CD4-positive, alpha-beta T cell treated with Interferon alpha-2 for 1 hour (primary cell): ENCODE measurements around the gene TOMM7.
A peak's percentile ranks its signal among the peaks of the same experiment; 100 is the strongest.
"Not testable (repeated sequence)": the region's sequence is repeated elsewhere in the genome, so short reads cannot be mapped to it uniquely, and the experiment has no call there.

Experiments
- DNase-seq, 2 donors: peaks; one replicate each; pipeline ENCODE4 v3.0.0-alpha.2; 2020 to 2022

TOMM7 gene

GRCh38 chr7:22853138-22853537 is 30.5 kb upstream of the TOMM7 start:
- no peak for DNase-seq

GRCh38 chr7:22851145-22851544 is 28.5 kb upstream of the TOMM7 start:
- no peak for DNase-seq

- DNase-seq: not testable (repeated sequence)
These were observed 27.7 kb upstream of the TOMM7 start for GRCh38 chr7:22850394-22850793.

- DNase-seq: no peak
These were observed 27.0 kb upstream of the TOMM7 start for GRCh38 chr7:22849662-22850061.

- no peak for DNase-seq
These were observed 26.5 kb upstream of the TOMM7 start for GRCh38 chr7:22849172-22849571.

GRCh38 chr7:22846961-22847360 is 24.3 kb upstream of the TOMM7 start:
- no peak for DNase-seq

GRCh38 chr7:22845221-22845834 is 22.7 kb upstream of the TOMM7 start:
- DNase-seq: no peak

- no peak for DNase-seq
These were observed 21.1 kb upstream of the TOMM7 start for GRCh38 chr7:22843681-22844309.

- no peak for DNase-seq
These were observed 20.3 kb upstream of the TOMM7 start for GRCh38 chr7:22842973-22843372.

GRCh38 chr7:22842383-22842941 is 19.8 kb upstream of the TOMM7 start:
- no peak for DNase-seq

- DNase-seq: no peak
These were observed 19.3 kb upstream of the TOMM7 start for GRCh38 chr7:22841954-22842353.

- no peak for DNase-seq
These were observed 14.7 kb upstream of the TOMM7 start for GRCh38 chr7:22837308-22837707.

GRCh38 chr7:22836506-22836905 is 13.9 kb upstream of the TOMM7 start:
- DNase-seq: not testable (repeated sequence)

- DNase-seq: no peak
These were observed 11.3 kb upstream of the TOMM7 start for GRCh38 chr7:22833957-22834356.

GRCh38 chr7:22833113-22833855 is 10.6 kb upstream of the TOMM7 start:
- DNase-seq: no peak

GRCh38 chr7:22832401-22832800 is 9.8 kb upstream of the TOMM7 start:
- DNase-seq: no peak

GRCh38 chr7:22831602-22832305 is 9.1 kb upstream of the TOMM7 start:
- no peak for DNase-seq

- no peak for DNase-seq
These were observed 4.9 kb upstream of the TOMM7 start for GRCh38 chr7:22827563-22827962.

GRCh38 chr7:22826593-22826992 is 3.9 kb upstream of the TOMM7 start:
- no peak for DNase-seq

GRCh38 chr7:22824760-22825159 is 2.1 kb upstream of the TOMM7 start:
- DNase-seq: no peak

GRCh38 chr7:22823142-22823497 is 471 bp upstream of the TOMM7 start:
- no peak for DNase-seq

- DNase-seq: peak in 1 of 2 donors; percentile 10
These were observed 755 bp downstream of the TOMM7 start for GRCh38 chr7:22821702-22822485.

- DNase-seq: no peak
These were observed 3.2 kb downstream of the TOMM7 start for GRCh38 chr7:22819476-22819875.
